HL-60 (cell line): Measurements from ENCODE around the gene LYVE1.

ENCODE experiments used
- DNase-seq, 2 experiments: peaks; one replicate each; pipeline ENCODE4 v3.0.0-alpha.2; 2010 to 2020; ENCODE audit warnings: low read depth in 1 of 2, low spot score in 1 of 2
- H3K27ac ChIP-seq: fragments of 250-450 bp; sonication (Bioruptor Pico); replicated peaks from 2 replicates; pipeline ENCODE4 v1.5.1; 2020; ENCODE audit warnings: mild to moderate bottlenecking, moderate library complexity
- H3K27me3 ChIP-seq: fragments of 250-450 bp; sonication (Bioruptor Pico); 2 replicates; pipeline ENCODE4 v1.5.1; 2021; ENCODE audit warnings: mild to moderate bottlenecking, moderate library complexity; ENCODE audit not compliant: insufficient read depth, poor library complexity, severe bottlenecking
- H3K4me3 ChIP-seq: replicated peaks from 2 replicates; pipeline ENCODE4 v1.5.1; 2011; ENCODE audit warnings: mild to moderate bottlenecking, control low read depth, low read length; ENCODE audit not compliant: insufficient read depth
- GABPA ChIP-seq: IDR thresholded peaks from 2 replicates; pipeline ENCODE4 v1.6.1; 2012; ENCODE audit warnings: low read depth
- POLR2AphosphoS5 ChIP-seq: IDR thresholded peaks from 2 replicates; pipeline ENCODE4 v1.6.1; 2012; ENCODE audit warnings: low read depth
- REST ChIP-seq: IDR thresholded peaks from 2 replicates; pipeline ENCODE4 v1.6.1; 2012; ENCODE audit warnings: low read depth; ENCODE audit not compliant: insufficient replicate concordance
- SPI1 ChIP-seq: IDR thresholded peaks from 2 replicates; pipeline ENCODE4 v1.6.1; 2012; ENCODE audit warnings: low read depth, mild to moderate bottlenecking, borderline replicate concordance
- TF ChIP-seq, protein P1 (sequence below): IDR thresholded peaks from one replicate; pipeline ENCODE4 v1.5.1; 2011; ENCODE audit warnings: low read length, control low read depth, inconsistent platforms; ENCODE audit not compliant: insufficient read depth

The LYVE1 gene

DNA sequence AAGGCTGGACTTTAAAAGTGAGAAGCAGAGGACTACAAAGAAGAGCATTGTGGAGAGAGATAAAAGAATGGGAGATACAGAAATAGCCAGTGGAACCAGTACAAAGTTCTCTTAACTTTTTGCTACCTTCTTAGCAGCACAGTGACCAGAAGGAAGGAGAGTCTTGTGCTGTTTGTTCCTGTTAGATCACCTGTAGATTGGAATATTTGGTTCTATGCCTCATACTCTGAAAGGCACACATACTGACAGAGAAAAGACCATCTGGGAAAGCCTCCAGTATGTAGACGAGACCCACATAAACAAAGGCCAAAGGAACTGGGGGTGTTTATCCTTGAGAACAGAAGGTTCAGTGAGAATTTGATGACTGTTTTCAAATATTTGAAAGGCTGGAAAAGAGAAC, 46.2 kb downstream of the LYVE1 start:
- no peak for DNase-seq
- Histone ChIP-seq H3K27me3 (no peaks in the 10 kb centered on the region), H3K4me3 (no peak overlapping the region), H3K27ac (no peak overlapping the region)
- TF ChIP-seq GABPA (no peak), REST (no peak), POLR2AphosphoS5 (no peak), SPI1 (no peak)
- TF ChIP-seq, protein P1, sequence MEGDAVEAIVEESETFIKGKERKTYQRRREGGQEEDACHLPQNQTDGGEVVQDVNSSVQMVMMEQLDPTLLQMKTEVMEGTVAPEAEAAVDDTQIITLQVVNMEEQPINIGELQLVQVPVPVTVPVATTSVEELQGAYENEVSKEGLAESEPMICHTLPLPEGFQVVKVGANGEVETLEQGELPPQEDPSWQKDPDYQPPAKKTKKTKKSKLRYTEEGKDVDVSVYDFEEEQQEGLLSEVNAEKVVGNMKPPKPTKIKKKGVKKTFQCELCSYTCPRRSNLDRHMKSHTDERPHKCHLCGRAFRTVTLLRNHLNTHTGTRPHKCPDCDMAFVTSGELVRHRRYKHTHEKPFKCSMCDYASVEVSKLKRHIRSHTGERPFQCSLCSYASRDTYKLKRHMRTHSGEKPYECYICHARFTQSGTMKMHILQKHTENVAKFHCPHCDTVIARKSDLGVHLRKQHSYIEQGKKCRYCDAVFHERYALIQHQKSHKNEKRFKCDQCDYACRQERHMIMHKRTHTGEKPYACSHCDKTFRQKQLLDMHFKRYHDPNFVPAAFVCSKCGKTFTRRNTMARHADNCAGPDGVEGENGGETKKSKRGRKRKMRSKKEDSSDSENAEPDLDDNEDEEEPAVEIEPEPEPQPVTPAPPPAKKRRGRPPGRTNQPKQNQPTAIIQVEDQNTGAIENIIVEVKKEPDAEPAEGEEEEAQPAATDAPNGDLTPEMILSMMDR: no peak

GRCh38 chr11:10520562-10520961, 47.9 kb downstream of the LYVE1 start:
- no peak overlapping the region for H3K4me3 ChIP-seq
- TF ChIP-seq SPI1: no peak
- TF ChIP-seq, protein P1: no peak
- no peak for TF ChIP-seq POLR2AphosphoS5
- no peak for TF ChIP-seq REST
- TF ChIP-seq GABPA: no peak
- no peaks in the 10 kb centered on the region for H3K27me3 ChIP-seq
- DNase-seq: no peak
- no peak overlapping the region for H3K27ac ChIP-seq

- H3K4me3 ChIP-seq: no peak overlapping the region
- no peak for DNase-seq
- H3K27ac ChIP-seq: no peak overlapping the region
- H3K27me3 ChIP-seq: no peaks in the 10 kb centered on the region
- TF ChIP-seq GABPA (no peak), POLR2AphosphoS5 (no peak), REST (no peak), SPI1 (no peak)
- TF ChIP-seq, protein P1: no peak
Measured at GRCh38 chr11:10519630-10520029, 48.8 kb downstream of the LYVE1 start.
